OCI-LY1 (cell line): Measurements from ENCODE around the gene TMEM212.

Experiments used
- H2AFZ ChIP-seq: fragments of 200-600 bp; sonication (generic), shearing (Covaris generic); 2 replicates; pipeline ENCODE4 v1.6.0; 2014; ENCODE audit warnings: antibody characterized with exemption, mild to moderate bottlenecking, low read length
- H3F3A ChIP-seq: fragments of 200-600 bp; sonication (generic), shearing (Covaris generic); 2 replicates; pipeline ENCODE4 v1.6.0; 2014; ENCODE audit warnings: mild to moderate bottlenecking, antibody characterized with exemption, low read length, moderate library complexity; ENCODE audit not compliant: insufficient read depth
- H3K27ac ChIP-seq: fragments of 200-600 bp; sonication (generic); 2 replicates; pipeline ENCODE4 v1.5.1; 2014; ENCODE audit warnings: low read length, mixed run types, mild to moderate bottlenecking, low read depth; ENCODE audit not compliant: poor library complexity, severe bottlenecking
- H3K27me3 ChIP-seq: fragments of 200-600 bp; sonication (generic); 2 replicates; pipeline ENCODE4 v1.6.0; 2014; ENCODE audit warnings: antibody characterized with exemption, mild to moderate bottlenecking, low read length, moderate library complexity; ENCODE audit not compliant: insufficient read depth
- H3K36me3 ChIP-seq: fragments of 200-600 bp; sonication (generic); 2 replicates; pipeline ENCODE4 v1.6.1; 2014; ENCODE audit warnings: mild to moderate bottlenecking, antibody characterized with exemption, low read length, moderate library complexity, mixed read lengths; ENCODE audit not compliant: insufficient read depth
- H3K4me1 ChIP-seq: fragments of 200-600 bp; sonication (generic); 2 replicates; pipeline ENCODE4 v1.5.1; 2014; ENCODE audit warnings: mild to moderate bottlenecking, low read length, moderate library complexity; ENCODE audit not compliant: insufficient read depth, severe bottlenecking
- H3K4me2 ChIP-seq: fragments of 200-600 bp; sonication (generic), shearing (Covaris generic); 2 replicates; pipeline ENCODE4 v1.6.1; 2014; ENCODE audit warnings: low read length
- H3K4me3 ChIP-seq: fragments of 200-600 bp; sonication (generic); 2 replicates; pipeline ENCODE4 v1.5.1; 2014; ENCODE audit warnings: low read length, low read depth, mild to moderate bottlenecking, mixed read lengths; ENCODE audit not compliant: poor library complexity, severe bottlenecking
- H3K79me2 ChIP-seq: fragments of 200-600 bp; shearing (Covaris generic); 2 replicates; pipeline ENCODE4 v1.6.1; 2016; ENCODE audit warnings: mixed run types, low read length, mixed read lengths; ENCODE audit not compliant: insufficient read depth
- H3K9ac ChIP-seq: fragments of 200-600 bp; sonication (generic), shearing (Covaris generic); 2 replicates; pipeline ENCODE4 v1.6.1; 2014; ENCODE audit warnings: mild to moderate bottlenecking, low read length, mixed read lengths
- H3K9me2 ChIP-seq: fragments of 200-600 bp; sonication (generic), shearing (Covaris generic); 2 replicates; pipeline ENCODE4 v1.6.1; 2014; ENCODE audit warnings: low read depth, mild to moderate bottlenecking, low read length, mixed read lengths
- H3K9me3 ChIP-seq: fragments of 200-600 bp; shearing (Covaris generic); 2 replicates; pipeline ENCODE4 v1.6.1; 2014; ENCODE audit warnings: low read length, mixed read lengths
- H4K20me1 ChIP-seq: fragments of 200-600 bp; sonication (generic), shearing (Covaris generic); 2 replicates; pipeline ENCODE4 v1.6.0; 2016; ENCODE audit warnings: mild to moderate bottlenecking, low read length; ENCODE audit not compliant: insufficient read depth
- EZH2 ChIP-seq: fragments of 200-600 bp; sonication (generic), shearing (Covaris generic); IDR thresholded peaks from 2 replicates; pipeline ENCODE4 v1.8.0; 2017; ENCODE audit warnings: borderline replicate concordance, mixed run types, mild to moderate bottlenecking, antibody characterized with exemption, low read length, moderate library complexity, mixed read lengths
- TF ChIP-seq, protein P1 (sequence below): fragments of 200-600 bp; sonication (generic), shearing (Covaris generic); IDR thresholded peaks from 2 replicates; pipeline ENCODE4 v1.5.1; 2017; ENCODE audit warnings: mild to moderate bottlenecking, antibody characterized with exemption, low read length, moderate library complexity, mixed read lengths

Gene TMEM212

DNA sequence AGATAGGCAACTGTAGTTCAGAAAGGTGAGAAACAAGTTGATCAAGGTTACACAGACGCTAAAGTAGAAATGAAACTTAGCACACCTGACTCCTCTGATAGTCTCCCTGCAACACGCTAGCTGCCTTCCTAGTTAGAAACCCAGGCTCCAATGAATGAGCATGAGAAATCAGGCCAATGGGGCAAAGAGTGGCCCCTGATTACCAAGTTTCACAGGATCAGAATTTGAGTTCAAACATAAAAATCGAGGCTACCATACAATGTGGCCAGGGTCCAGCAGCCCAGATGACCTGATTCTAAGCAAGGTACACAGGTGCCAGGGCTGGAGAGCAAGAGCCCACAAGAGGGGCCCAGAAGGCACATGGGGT, 40.6 kb upstream of the TMEM212 start:
- H3K9me3 ChIP-seq, result no peaks in the 10 kb centered on the region
- H3K36me3 ChIP-seq, result no peaks in the 10 kb centered on the region
- H4K20me1 ChIP-seq, result no peaks in the 10 kb centered on the region
- H3K4me3 ChIP-seq, result no peak overlapping the region
- no peak overlapping the region for H2AFZ ChIP-seq
- H3K9ac ChIP-seq, result no peak overlapping the region
- H3K4me2 ChIP-seq, result no peak overlapping the region
- no peak for TF ChIP-seq EZH2
- TF ChIP-seq, protein P1, sequence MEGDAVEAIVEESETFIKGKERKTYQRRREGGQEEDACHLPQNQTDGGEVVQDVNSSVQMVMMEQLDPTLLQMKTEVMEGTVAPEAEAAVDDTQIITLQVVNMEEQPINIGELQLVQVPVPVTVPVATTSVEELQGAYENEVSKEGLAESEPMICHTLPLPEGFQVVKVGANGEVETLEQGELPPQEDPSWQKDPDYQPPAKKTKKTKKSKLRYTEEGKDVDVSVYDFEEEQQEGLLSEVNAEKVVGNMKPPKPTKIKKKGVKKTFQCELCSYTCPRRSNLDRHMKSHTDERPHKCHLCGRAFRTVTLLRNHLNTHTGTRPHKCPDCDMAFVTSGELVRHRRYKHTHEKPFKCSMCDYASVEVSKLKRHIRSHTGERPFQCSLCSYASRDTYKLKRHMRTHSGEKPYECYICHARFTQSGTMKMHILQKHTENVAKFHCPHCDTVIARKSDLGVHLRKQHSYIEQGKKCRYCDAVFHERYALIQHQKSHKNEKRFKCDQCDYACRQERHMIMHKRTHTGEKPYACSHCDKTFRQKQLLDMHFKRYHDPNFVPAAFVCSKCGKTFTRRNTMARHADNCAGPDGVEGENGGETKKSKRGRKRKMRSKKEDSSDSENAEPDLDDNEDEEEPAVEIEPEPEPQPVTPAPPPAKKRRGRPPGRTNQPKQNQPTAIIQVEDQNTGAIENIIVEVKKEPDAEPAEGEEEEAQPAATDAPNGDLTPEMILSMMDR, result no peak
- H3K27ac ChIP-seq, result no peak overlapping the region
- H3F3A ChIP-seq, result no peaks in the 10 kb centered on the region
- no peaks in the 10 kb centered on the region for H3K9me2 ChIP-seq
- no peaks in the 10 kb centered on the region for H3K27me3 ChIP-seq
- H3K4me1 ChIP-seq, result no peaks in the 10 kb centered on the region
- H3K79me2 ChIP-seq, result no peaks in the 10 kb centered on the region

DNA sequence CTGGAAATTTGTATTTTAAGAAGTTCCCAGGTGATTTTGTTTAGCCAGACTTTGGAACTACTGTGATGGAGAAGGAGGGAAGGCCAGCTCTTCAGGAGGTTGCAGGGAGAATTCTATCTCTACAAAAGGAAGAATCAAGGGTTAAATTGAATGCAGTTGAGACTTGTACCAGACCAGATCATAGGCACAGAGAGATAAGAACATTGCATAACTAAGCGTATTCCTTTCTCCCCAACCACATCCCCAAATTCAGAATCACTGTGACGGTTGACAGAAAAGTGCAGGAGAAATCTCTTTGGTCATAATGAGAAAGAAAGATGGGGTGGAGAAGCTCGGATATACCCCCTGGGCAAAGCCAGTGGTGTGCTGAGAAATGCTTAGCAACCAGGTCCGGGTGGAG, 40.1 kb upstream of the TMEM212 start:
- Histone ChIP-seq H3K79me2 (no peaks in the 10 kb centered on the region), H3K36me3 (no peaks in the 10 kb centered on the region), H3K27me3 (no peaks in the 10 kb centered on the region), H3K9me3 (no peaks in the 10 kb centered on the region), H3K4me3 (no peak overlapping the region), H3F3A (no peaks in the 10 kb centered on the region), H3K9me2 (no peaks in the 10 kb centered on the region), H3K27ac (no peak overlapping the region), H3K4me1 (no peaks in the 10 kb centered on the region), H3K9ac (no peak overlapping the region), H3K4me2 (no peak overlapping the region), H4K20me1 (no peaks in the 10 kb centered on the region), H2AFZ (no peak overlapping the region)
- TF ChIP-seq, protein P1, result no peak
- TF ChIP-seq EZH2, result no peak

DNA sequence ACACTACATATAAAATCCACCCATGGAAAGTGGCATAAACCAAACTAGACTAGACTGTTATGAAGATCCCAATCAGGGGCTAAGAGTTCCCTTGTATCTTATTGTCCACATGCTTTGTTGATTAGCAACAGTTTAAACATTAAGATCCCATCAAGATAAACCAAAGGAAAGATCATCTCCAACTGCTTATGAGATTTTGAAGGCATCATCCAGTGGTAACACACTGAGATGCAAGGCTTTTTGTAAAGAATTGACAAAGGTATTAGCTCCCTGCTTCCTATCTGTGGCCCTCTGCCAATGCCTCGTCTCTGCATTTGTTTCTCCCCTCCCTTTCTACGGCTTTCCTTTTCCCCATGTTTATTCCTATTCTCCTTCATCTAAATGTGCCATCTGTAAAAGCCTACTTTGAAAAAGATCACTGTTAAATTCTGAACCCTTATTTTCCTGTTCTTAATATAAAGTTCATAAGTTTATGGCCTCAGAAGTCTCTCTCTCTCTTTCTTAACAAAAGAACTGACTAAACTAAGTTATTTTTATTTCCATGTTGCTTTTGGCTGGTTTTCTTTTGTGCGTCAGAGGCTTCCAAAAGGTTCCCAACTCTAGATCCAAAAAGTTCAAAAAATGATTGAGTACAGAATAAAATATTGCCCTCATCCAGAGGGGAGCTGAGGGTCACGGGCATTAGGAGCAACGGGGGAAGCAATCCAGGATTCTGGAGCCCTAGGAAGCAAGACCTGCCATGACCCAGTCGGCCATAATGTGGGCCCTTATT, 38.3 kb upstream of the TMEM212 start:
- H3K9ac ChIP-seq, result no peak overlapping the region
- H3F3A ChIP-seq, result no peaks in the 10 kb centered on the region
- H3K9me3 ChIP-seq, result no peaks in the 10 kb centered on the region
- no peaks in the 10 kb centered on the region for H3K27me3 ChIP-seq
- H3K4me1 ChIP-seq, result no peaks in the 10 kb centered on the region
- no peak overlapping the region for H3K4me2 ChIP-seq
- TF ChIP-seq, protein P1, result no peak
- no peak for TF ChIP-seq EZH2
- no peaks in the 10 kb centered on the region for H3K9me2 ChIP-seq
- no peak overlapping the region for H3K27ac ChIP-seq
- no peaks in the 10 kb centered on the region for H4K20me1 ChIP-seq
- H2AFZ ChIP-seq, result no peak overlapping the region
- H3K79me2 ChIP-seq, result no peaks in the 10 kb centered on the region
- no peak overlapping the region for H3K4me3 ChIP-seq
- H3K36me3 ChIP-seq, result no peaks in the 10 kb centered on the region
